DOHH2 (cell line): ENCODE results near the gene METRN.

Source experiments
- CTCF ChIP-seq: fragments of 200-600 bp; sonication (generic); IDR thresholded peaks from one replicate; pipeline ENCODE4 v1.5.1; 2014; ENCODE audit warnings: antibody characterized with exemption, mild to moderate bottlenecking, low read depth, low read length; ENCODE audit not compliant: poor library complexity, severe bottlenecking
- EZH2phosphoT487 ChIP-seq: fragments of 200-600 bp; sonication (generic); IDR thresholded peaks from 2 replicates; pipeline ENCODE4 v1.6.1; 2017; ENCODE audit warnings: borderline replicate concordance, mild to moderate bottlenecking, antibody characterized with exemption, low read length, moderate library complexity, mixed read lengths

GRCh38 chr16:694863-695354 lies 20.0 kb upstream of the METRN start:
- TF ChIP-seq CTCF (no peak), EZH2phosphoT487 (no peak)
